Duodenal mucosa (tissue), 2 donors: ENCODE measurements around the gene TADA1.
"Not testable (repeated sequence)": the region's sequence is repeated elsewhere in the genome, so short reads cannot be mapped to it uniquely, and the experiment has no call there.

Source experiments
- H3K27ac ChIP-seq: one replicate; pipeline ENCODE4 v1.7.0; 2013; ENCODE audit warnings: low read depth, low read length
- H3K27me3 ChIP-seq, 2 donors: one replicate each; pipeline ENCODE4 v1.7.0; 2013; ENCODE audit warnings: low read length in 2 of 2, control low read depth in 1 of 2; ENCODE audit not compliant: insufficient read depth in 2 of 2, control insufficient read depth in 1 of 2
- H3K36me3 ChIP-seq, 2 donors: one replicate each; pipeline ENCODE4 v1.7.0; 2013; ENCODE audit warnings: low read length in 2 of 2, control low read depth in 1 of 2; ENCODE audit not compliant: insufficient read depth in 2 of 2, control insufficient read depth in 1 of 2
- H3K4me1 ChIP-seq, 2 donors: one replicate each; pipeline ENCODE4 v1.7.0; 2013; ENCODE audit warnings: low read length in 2 of 2, control low read depth in 1 of 2; ENCODE audit not compliant: insufficient read depth in 2 of 2, control insufficient read depth in 1 of 2
- H3K4me3 ChIP-seq, 2 donors: one replicate each; pipeline ENCODE4 v1.7.0; 2013; ENCODE audit warnings: low read length in 2 of 2, low read depth in 1 of 2
- H3K9ac ChIP-seq, 2 donors: one replicate each; pipeline ENCODE4 v1.7.0; 2013; ENCODE audit warnings: low read length in 2 of 2, low read depth in 1 of 2
- H3K9me3 ChIP-seq, 2 donors: one replicate each; pipeline ENCODE4 v1.7.0; 2013; ENCODE audit warnings: low read length in 2 of 2, control low read depth in 1 of 2; ENCODE audit not compliant: control insufficient read depth in 1 of 2

Gene TADA1

GRCh38 chr1:166895766-166896165, 19.7 kb upstream of the TADA1 start:
- Histone ChIP-seq H3K36me3 (no peaks in the 10 kb centered on the region), H3K4me1 (no peaks in the 10 kb centered on the region), H3K27me3 (peaks cover 0 to 6% of the 10 kb centered on the region in 2 donors), H3K9ac (no peak overlapping the region), H3K27ac (no peak overlapping the region), H3K9me3 (peaks cover 3 to 5% of the 10 kb centered on the region in 2 donors), H3K4me3 (no peak overlapping the region)

GRCh38 chr1:166889776-166890175, 13.7 kb upstream of the TADA1 start:
- Histone ChIP-seq H3K4me1 (no peaks in the 10 kb centered on the region), H3K4me3 (no peak overlapping the region), H3K9me3 (no peaks in the 10 kb centered on the region), H3K36me3 (no peaks in the 10 kb centered on the region), H3K27me3 (peaks cover 5 to 14% of the 10 kb centered on the region in 2 donors), H3K9ac (no peak overlapping the region), H3K27ac (no peak overlapping the region)

- Histone ChIP-seq H3K27ac (no peak overlapping the region), H3K36me3 (no peaks in the 10 kb centered on the region), H3K4me3 (no peak overlapping the region), H3K27me3 (peaks cover 15 to 27% of the 10 kb centered on the region in 2 donors), H3K9ac (no peak overlapping the region), H3K4me1 (peaks cover 0 to 5% of the 10 kb centered on the region in 2 donors), H3K9me3 (no peaks in the 10 kb centered on the region)
Observed at GRCh38 chr1:166888373-166889111, 12.5 kb upstream of the TADA1 start.

- Histone ChIP-seq H3K36me3 (no peaks in the 10 kb centered on the region), H3K27me3 (peaks cover 16 to 23% of the 10 kb centered on the region in 2 donors), H3K4me1 (peaks cover 0 to 5% of the 10 kb centered on the region in 2 donors), H3K27ac (no peak overlapping the region), H3K4me3 (no peak overlapping the region), H3K9ac (no peak overlapping the region), H3K9me3 (no peaks in the 10 kb centered on the region)
Observed at GRCh38 chr1:166884971-166885370, 8.9 kb upstream of the TADA1 start.

- H3K4me3 ChIP-seq, result peak overlapping the region in 1 of 2 donors; percentile 45
- no peak overlapping the region for H3K9ac ChIP-seq
Observed at GRCh38 chr1:166884040-166884642, 8.1 kb upstream of the TADA1 start.

GRCh38 chr1:166882893-166883292, 6.8 kb upstream of the TADA1 start:
- Histone ChIP-seq H3K4me3 (no peak overlapping the region), H3K27me3 (peaks cover 16 to 23% of the 10 kb centered on the region in 2 donors), H3K4me1 (peaks cover 0 to 5% of the 10 kb centered on the region in 2 donors), H3K36me3 (no peaks in the 10 kb centered on the region), H3K27ac (no peak overlapping the region), H3K9me3 (no peaks in the 10 kb centered on the region), H3K9ac (no peak overlapping the region)

More at GRCh38 chr1:166884040-166884642, 8.1 kb upstream of the TADA1 start:
- Histone ChIP-seq H3K9me3 (no peaks in the 10 kb centered on the region), H3K36me3 (no peaks in the 10 kb centered on the region), H3K27me3 (peaks cover 16 to 23% of the 10 kb centered on the region in 2 donors), H3K4me1 (peaks cover 0 to 5% of the 10 kb centered on the region in 2 donors), H3K27ac (no peak overlapping the region)

GRCh38 chr1:166878173-166878917, 2.3 kb upstream of the TADA1 start:
- not testable (repeated sequence) for H3K36me3 ChIP-seq, H3K27me3 ChIP-seq, H3K9ac ChIP-seq, H3K27ac ChIP-seq, H3K4me3 ChIP-seq, H3K9me3 ChIP-seq
- H3K4me1 ChIP-seq, result peaks cover 18% of the 10 kb centered on the region in 2 donors

GRCh38 chr1:166876540-166876838, 425 bp upstream of the TADA1 start:
- Histone ChIP-seq H3K36me3 (no peaks in the 10 kb centered on the region), H3K4me1 (peaks cover 18% of the 10 kb centered on the region in 2 donors), H3K27me3 (no peaks in the 10 kb centered on the region), H3K27ac (no peak overlapping the region), H3K4me3 (peak overlapping the region; percentile 68 to 91), H3K9me3 (no peaks in the 10 kb centered on the region), H3K9ac (peak overlapping the region; percentile 55 to 74)

GRCh38 chr1:166875302-166875733, 746 bp downstream of the TADA1 start:
- Histone ChIP-seq H3K4me3 (peak overlapping the region; percentile 68 to 91), H3K9ac (peak overlapping the region; percentile 59 to 83), H3K36me3 (no peaks in the 10 kb centered on the region), H3K27me3 (no peaks in the 10 kb centered on the region), H3K9me3 (no peaks in the 10 kb centered on the region), H3K27ac (peak overlapping the region; percentile 92), H3K4me1 (peaks cover 18% of the 10 kb centered on the region in 2 donors)

- H3K4me3 ChIP-seq, result no peak overlapping the region
- no peak overlapping the region for H3K27ac ChIP-seq
- H3K9me3 ChIP-seq, result no peaks in the 10 kb centered on the region
- peaks cover 18% of the 10 kb centered on the region in 2 donors for H3K4me1 ChIP-seq
- H3K27me3 ChIP-seq, result no peaks in the 10 kb centered on the region
- H3K36me3 ChIP-seq, result no peaks in the 10 kb centered on the region
- no peak overlapping the region for H3K9ac ChIP-seq
Observed at GRCh38 chr1:166874464-166874863, 1.6 kb downstream of the TADA1 start.
